Gastroesophageal sphincter (tissue), 3 donors: ENCODE data around the gene PSD4.

ENCODE experiments used
- EP300 ChIP-seq: sonication (generic); formaldehyde crosslinking; IDR thresholded peaks from one replicate; pipeline ENCODE4 v1.6.1; 2017; ENCODE audit warnings: antibody characterized with exemption, mild to moderate bottlenecking
- POLR2AphosphoS5 ChIP-seq: sonication (generic); formaldehyde crosslinking; IDR thresholded peaks from one replicate; pipeline ENCODE4 v1.6.1; 2017; ENCODE audit warnings: antibody characterized with exemption
- TF ChIP-seq, protein P1 (sequence below), 4 experiments: fragments of 200-600 bp in 2 of 4; fragments of 450-650 bp in 2 of 4; sonication (generic) in 1 of 4; IDR thresholded peaks; one replicate each; pipeline ENCODE4 v1.5.1; 2017 to 2019; ENCODE audit warnings: antibody characterized with exemption in 4 of 4, mild to moderate bottlenecking in 2 of 4, moderate library complexity in 2 of 4

GRCh38 chr2:113181258-113182051, 7.7 kb downstream of the PSD4 start:
- no peak for TF ChIP-seq POLR2AphosphoS5
- TF ChIP-seq, protein P1, sequence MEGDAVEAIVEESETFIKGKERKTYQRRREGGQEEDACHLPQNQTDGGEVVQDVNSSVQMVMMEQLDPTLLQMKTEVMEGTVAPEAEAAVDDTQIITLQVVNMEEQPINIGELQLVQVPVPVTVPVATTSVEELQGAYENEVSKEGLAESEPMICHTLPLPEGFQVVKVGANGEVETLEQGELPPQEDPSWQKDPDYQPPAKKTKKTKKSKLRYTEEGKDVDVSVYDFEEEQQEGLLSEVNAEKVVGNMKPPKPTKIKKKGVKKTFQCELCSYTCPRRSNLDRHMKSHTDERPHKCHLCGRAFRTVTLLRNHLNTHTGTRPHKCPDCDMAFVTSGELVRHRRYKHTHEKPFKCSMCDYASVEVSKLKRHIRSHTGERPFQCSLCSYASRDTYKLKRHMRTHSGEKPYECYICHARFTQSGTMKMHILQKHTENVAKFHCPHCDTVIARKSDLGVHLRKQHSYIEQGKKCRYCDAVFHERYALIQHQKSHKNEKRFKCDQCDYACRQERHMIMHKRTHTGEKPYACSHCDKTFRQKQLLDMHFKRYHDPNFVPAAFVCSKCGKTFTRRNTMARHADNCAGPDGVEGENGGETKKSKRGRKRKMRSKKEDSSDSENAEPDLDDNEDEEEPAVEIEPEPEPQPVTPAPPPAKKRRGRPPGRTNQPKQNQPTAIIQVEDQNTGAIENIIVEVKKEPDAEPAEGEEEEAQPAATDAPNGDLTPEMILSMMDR (IDR thresholded peaks at IDR 0.05): no peak
- TF ChIP-seq EP300: no peak
